ENCODE results near the gene MEPE. TPM values are rescaled to one million over a fixed set of nuclear protein-coding genes. Genes with fewer than 3 reads are reported as not detected.

The MEPE gene
- total and polyA plus RNA-seq, 2 of the 8 experiments (the other 6 are each of a cell fraction or from before 2014, with no cell fraction given) = not detected

DNA sequence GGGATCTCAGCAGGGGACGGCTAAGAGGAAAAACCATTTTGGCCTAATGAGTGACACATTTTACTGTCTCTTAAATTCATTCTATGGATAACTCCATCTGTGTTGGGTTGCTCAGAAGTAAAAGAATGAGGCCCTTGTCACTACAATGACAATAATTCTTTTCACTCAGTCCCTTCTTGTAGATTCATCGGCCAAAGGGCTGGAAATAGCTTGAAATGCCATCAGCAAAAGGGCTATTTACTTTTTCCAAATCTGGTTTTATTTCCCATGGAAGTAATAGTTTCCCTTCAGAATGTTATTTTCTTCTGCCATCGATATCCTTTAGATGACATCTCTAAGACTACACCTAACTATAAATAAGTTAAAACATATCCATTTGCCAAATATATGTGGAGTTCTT lies 7.4 kb downstream of the MEPE start (continued):
- TF ChIP-seq, protein P1, sequence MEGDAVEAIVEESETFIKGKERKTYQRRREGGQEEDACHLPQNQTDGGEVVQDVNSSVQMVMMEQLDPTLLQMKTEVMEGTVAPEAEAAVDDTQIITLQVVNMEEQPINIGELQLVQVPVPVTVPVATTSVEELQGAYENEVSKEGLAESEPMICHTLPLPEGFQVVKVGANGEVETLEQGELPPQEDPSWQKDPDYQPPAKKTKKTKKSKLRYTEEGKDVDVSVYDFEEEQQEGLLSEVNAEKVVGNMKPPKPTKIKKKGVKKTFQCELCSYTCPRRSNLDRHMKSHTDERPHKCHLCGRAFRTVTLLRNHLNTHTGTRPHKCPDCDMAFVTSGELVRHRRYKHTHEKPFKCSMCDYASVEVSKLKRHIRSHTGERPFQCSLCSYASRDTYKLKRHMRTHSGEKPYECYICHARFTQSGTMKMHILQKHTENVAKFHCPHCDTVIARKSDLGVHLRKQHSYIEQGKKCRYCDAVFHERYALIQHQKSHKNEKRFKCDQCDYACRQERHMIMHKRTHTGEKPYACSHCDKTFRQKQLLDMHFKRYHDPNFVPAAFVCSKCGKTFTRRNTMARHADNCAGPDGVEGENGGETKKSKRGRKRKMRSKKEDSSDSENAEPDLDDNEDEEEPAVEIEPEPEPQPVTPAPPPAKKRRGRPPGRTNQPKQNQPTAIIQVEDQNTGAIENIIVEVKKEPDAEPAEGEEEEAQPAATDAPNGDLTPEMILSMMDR (IDR thresholded peaks at IDR 0.05; ENCODE audit: control extremely low read depth in 1 of 3, insufficient read depth in 1 of 3, low read depth in 1 of 3, low read length in 3 of 3) = no peak
- TF ChIP-seq ASH2L (IDR thresholded peaks at IDR 0.05; ENCODE audit: low read length) (no peak), TAF1 (IDR thresholded peaks at IDR 0.05; ENCODE audit: low read depth, low read length) (no peak)
- TF ChIP-seq, protein P2, sequence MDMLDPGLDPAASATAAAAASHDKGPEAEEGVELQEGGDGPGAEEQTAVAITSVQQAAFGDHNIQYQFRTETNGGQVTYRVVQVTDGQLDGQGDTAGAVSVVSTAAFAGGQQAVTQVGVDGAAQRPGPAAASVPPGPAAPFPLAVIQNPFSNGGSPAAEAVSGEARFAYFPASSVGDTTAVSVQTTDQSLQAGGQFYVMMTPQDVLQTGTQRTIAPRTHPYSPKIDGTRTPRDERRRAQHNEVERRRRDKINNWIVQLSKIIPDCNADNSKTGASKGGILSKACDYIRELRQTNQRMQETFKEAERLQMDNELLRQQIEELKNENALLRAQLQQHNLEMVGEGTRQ (IDR thresholded peaks at IDR 0.05; ENCODE audit: low read length) = no peak
